ENCODE data around the gene C5. TPM values are rescaled to one million over a fixed set of nuclear protein-coding genes. Genes with fewer than 3 reads are reported as not detected.

C5 gene
- total RNA-seq, 4 donors from 2014 or later, result 0.20 to 3.4 (median 1.9) TPM

GRCh38 chr9:120902569-120903535, 147.2 kb downstream of the C5 start:
- Histone ChIP-seq H3K27me3 (no peaks in the 10 kb centered on the region), H3K9me3 (no peaks in the 10 kb centered on the region), H3K4me1 (no peaks in the 10 kb centered on the region), H3K27ac (no peak overlapping the region), H3K36me3 (no peaks in the 10 kb centered on the region), H3K4me3 (no peak overlapping the region)
- intact Hi-C loops (cut with DNase I; ENCODE audit: low total_unique reads), result no loop called here
- TF ChIP-seq EP300 (IDR thresholded peaks at IDR 0.05; ENCODE audit: low read depth), result no peak
- TF ChIP-seq CTCF (IDR thresholded peaks at IDR 0.05), result no peak
- TF ChIP-seq POLR2AphosphoS5 (IDR thresholded peaks at IDR 0.05), result no peak
- TF ChIP-seq POLR2A (IDR thresholded peaks at IDR 0.05), result no peak
- WGBS, 2 donors (ENCODE audit: low coverage in 1 of 2), result 77 to 78% methylated on average over 4 to 14 of the region's 14 CpGs
- no peak for DNase-seq
- in situ Hi-C loops (cut with MboI; ENCODE audit: low pct_ligation_motif_present in 1 of 4, low pct_unique_long_range_greater_than_20kb in 1 of 4, low sequenced_read_pairs in 3 of 4), result no loop called here

Other genes starting within 250 kb of the C5 start
- 10 to 100 TPM; 25.3 to 36.6 (median 28.7) TPM for gene PSMD5, start 207.4 kb downstream of the C5 start, total RNA-seq
- gene PHF19, start 173.1 kb downstream of the C5 start, total RNA-seq, result 10 to 100 TPM in 2 of 4 donors, 1 to 10 TPM in 2; 6.7 to 11.1 (median 9.3) TPM
- gene TRAF1, start 123.5 kb downstream of the C5 start, total RNA-seq, result 1 to 10 TPM; 2.2 to 7.2 (median 4.3) TPM
- 10 to 100 TPM in 2 of 4 donors, 1 to 10 TPM in 2; 6.0 to 21.3 (median 11.2) TPM for gene CNTRL, start 24.7 kb upstream of the C5 start, total RNA-seq
- 10 to 100 TPM; 20.7 to 50.3 (median 37.9) TPM for gene RAB14, start 151.6 kb upstream of the C5 start, total RNA-seq
- 100 to 1,000 TPM; 628 to 986 (median 782) TPM for gene GSN, start 217.9 kb upstream of the C5 start, total RNA-seq

Measured in transverse colon (tissue), 4 donors.